Measurements from ENCODE around the gene PTGDS.

GRCh38 chr9:136983656-136984314 lies 6.5 kb downstream of the PTGDS start:
- no peak for TF ChIP-seq CTCF (IDR thresholded peaks at IDR 0.05; ENCODE audit: poor library complexity, severe bottlenecking)
- no peak for TF ChIP-seq EZH2 (IDR thresholded peaks at IDR 0.05; ENCODE audit: borderline replicate concordance, insufficient read depth, low read length, poor library complexity, severe bottlenecking)
- no peak for TF ChIP-seq POLR2AphosphoS5 (IDR thresholded peaks at IDR 0.05)
- TF ChIP-seq SMC3 (conservative IDR thresholded peaks at IDR 0.05; ENCODE audit: poor library complexity): no peak
- no peak for TF ChIP-seq EP300 (conservative IDR thresholded peaks at IDR 0.05; ENCODE audit: poor library complexity, severe bottlenecking)
- TF ChIP-seq RAD21 (conservative IDR thresholded peaks at IDR 0.05): no peak
- no peak for TF ChIP-seq REST (IDR thresholded peaks at IDR 0.05; ENCODE audit: borderline replicate concordance)

Data from neural cell (in vitro differentiated cells).